Prostate gland (tissue), 2 donors: Measurements from ENCODE around the gene FBXO41.

Source experiments
- CTCF ChIP-seq, 4 experiments: fragments of 200-600 bp in 2 of 4; fragments of 450-650 bp in 2 of 4; sonication (generic) in 2 of 4; IDR thresholded peaks; 1 replicate in 3 of 4; 2 replicates in 1 of 4; pipeline ENCODE4 v1.5.1; 2016 to 2019; ENCODE audit warnings: antibody characterized with exemption in 4 of 4, mild to moderate bottlenecking in 2 of 4, moderate library complexity in 2 of 4
- POLR2A ChIP-seq: fragments of 450-650 bp; IDR thresholded peaks from one replicate; pipeline ENCODE4 v1.6.1; 2016; ENCODE audit warnings: antibody characterized with exemption, mild to moderate bottlenecking

- no peak for TF ChIP-seq POLR2A
- no peak for TF ChIP-seq CTCF (IDR thresholded peaks at IDR 0.05)
Measured at GRCh38 chr2:73210019-73210418, 74.3 kb downstream of the FBXO41 start.
